ENCODE measurements around the gene CDC25B. TPM values are rescaled to one million over a fixed set of nuclear protein-coding genes. Genes with fewer than 3 reads are reported as not detected.
A peak's percentile ranks its signal among the peaks of the same experiment; 100 is the strongest.

CDC25B gene
- total and polyA plus RNA-seq, 2 of the 13 experiments (the other 11 are each of a cell fraction or from before 2014, with no cell fraction given): 14.5 to 19.4 TPM

DNA sequence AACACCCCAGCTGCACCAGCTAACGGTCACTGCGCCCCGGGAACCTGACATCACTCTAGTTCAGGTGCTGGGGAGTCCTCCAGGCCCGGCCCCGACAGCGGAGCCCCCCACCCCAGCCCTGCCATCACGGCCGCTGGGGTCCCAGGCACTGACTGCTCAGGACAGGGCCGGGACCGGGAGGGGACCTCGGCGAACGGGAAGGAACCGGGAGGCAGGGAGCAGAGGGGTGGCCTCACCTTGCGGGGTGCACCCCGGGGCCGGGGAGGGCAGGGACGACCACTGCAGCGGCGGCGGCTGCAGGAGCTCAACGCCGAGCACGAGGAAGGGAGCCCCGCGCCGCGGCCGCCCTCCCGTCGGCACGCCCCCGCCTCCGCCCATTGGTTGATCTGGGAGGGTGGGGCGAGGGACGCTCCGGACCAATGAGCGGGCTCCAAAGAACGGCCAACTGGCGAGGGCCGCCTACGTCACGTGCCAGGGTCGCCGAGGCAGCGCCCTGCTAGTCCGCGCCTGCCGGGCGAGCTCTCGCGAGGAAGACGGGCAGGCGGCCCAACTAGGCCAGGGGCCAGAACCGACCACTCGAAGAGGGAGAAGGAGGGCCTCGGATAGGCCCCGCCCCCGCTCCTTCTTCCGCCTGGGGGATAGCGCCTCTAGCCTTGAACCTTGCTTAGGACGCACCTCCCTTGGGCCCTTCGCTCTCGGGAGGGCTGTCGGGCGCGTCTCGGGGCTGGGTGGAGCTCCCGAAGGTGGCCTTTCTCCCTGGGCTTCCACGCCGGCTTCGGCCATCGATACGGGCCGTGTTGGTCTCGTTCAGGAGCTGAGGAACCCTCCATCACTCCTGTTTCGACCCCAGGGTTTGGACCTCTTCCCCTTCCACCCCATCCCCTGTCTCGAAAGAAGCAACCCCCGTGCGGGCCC, 28.4 kb upstream of the CDC25B start, which contains the start of gene ADISSP (continued):
- TF ChIP-seq, protein P1, sequence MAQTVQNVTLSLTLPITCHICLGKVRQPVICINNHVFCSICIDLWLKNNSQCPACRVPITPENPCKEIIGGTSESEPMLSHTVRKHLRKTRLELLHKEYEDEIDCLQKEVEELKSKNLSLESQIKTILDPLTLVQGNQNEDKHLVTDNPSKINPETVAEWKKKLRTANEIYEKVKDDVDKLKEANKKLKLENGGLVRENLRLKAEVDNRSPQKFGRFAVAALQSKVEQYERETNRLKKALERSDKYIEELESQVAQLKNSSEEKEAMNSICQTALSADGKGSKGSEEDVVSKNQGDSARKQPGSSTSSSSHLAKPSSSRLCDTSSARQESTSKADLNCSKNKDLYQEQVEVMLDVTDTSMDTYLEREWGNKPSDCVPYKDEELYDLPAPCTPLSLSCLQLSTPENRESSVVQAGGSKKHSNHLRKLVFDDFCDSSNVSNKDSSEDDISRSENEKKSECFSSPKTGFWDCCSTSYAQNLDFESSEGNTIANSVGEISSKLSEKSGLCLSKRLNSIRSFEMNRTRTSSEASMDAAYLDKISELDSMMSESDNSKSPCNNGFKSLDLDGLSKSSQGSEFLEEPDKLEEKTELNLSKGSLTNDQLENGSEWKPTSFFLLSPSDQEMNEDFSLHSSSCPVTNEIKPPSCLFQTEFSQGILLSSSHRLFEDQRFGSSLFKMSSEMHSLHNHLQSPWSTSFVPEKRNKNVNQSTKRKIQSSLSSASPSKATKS (CRISPR knock-in tag; IDR thresholded peaks at IDR 0.05): no peak
- TF ChIP-seq PHF8 (CRISPR knock-in tag; IDR thresholded peaks at IDR 0.05) (peak; percentile 87), JARID2 (CRISPR knock-in tag; IDR thresholded peaks at IDR 0.05; ENCODE audit: insufficient replicate concordance) (peak; percentile 86), NFKBIZ (CRISPR knock-in tag; IDR thresholded peaks at IDR 0.05) (no peak; the same call in none of the 2 replicates), CENPX (CRISPR knock-in tag; IDR thresholded peaks at IDR 0.05) (no peak), TFDP1 (CRISPR knock-in tag; IDR thresholded peaks at IDR 0.05; ENCODE audit: borderline replicate concordance) (peak; percentile 96), FOXK2 (IDR thresholded peaks at IDR 0.05) (no peak), ZNF296 (CRISPR knock-in tag; conservative IDR thresholded peaks at IDR 0.05) (peak; percentile 63; the same call in 1 of the 2 replicates), ATF6 (CRISPR knock-in tag; conservative IDR thresholded peaks at IDR 0.05) (no peak), MAZ (IDR thresholded peaks at IDR 0.05; ENCODE audit: borderline replicate concordance, low read depth, low read length) (peak; percentile 86), MAZ (CRISPR knock-in tag; IDR thresholded peaks at IDR 0.05; ENCODE audit: low read depth) (peak; percentile 90)
- TF ChIP-seq, protein P2, sequence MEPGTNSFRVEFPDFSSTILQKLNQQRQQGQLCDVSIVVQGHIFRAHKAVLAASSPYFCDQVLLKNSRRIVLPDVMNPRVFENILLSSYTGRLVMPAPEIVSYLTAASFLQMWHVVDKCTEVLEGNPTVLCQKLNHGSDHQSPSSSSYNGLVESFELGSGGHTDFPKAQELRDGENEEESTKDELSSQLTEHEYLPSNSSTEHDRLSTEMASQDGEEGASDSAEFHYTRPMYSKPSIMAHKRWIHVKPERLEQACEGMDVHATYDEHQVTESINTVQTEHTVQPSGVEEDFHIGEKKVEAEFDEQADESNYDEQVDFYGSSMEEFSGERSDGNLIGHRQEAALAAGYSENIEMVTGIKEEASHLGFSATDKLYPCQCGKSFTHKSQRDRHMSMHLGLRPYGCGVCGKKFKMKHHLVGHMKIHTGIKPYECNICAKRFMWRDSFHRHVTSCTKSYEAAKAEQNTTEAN (CRISPR knock-in tag; conservative IDR thresholded peaks at IDR 0.05): peak; percentile 87; the same call in 1 of the 2 replicates

Data from HepG2 (cell line).